Panc1 (cell line): ENCODE measurements around the gene HS6ST3.

Experiments
- POLR2AphosphoS5 ChIP-seq: IDR thresholded peaks from 2 replicates; pipeline ENCODE4 v1.6.1; 2012; ENCODE audit warnings: mild to moderate bottlenecking, low read depth, low read length, moderate library complexity
- SIN3A ChIP-seq: IDR thresholded peaks from 2 replicates; pipeline ENCODE4 v1.6.1; 2012; ENCODE audit warnings: low read depth, mild to moderate bottlenecking, low read length, moderate library complexity, borderline replicate concordance; ENCODE audit not compliant: insufficient read depth
- TCF7L2 ChIP-seq: IDR thresholded peaks from 2 replicates; pipeline ENCODE4 v1.6.1; 2011; ENCODE audit warnings: mild to moderate bottlenecking, low read depth, low read length, inconsistent platforms
- TF ChIP-seq, protein P1 (sequence below): fragments of 450-650 bp; IDR thresholded peaks from 2 replicates; pipeline ENCODE4 v1.5.1; 2017; ENCODE audit warnings: mild to moderate bottlenecking
- TF ChIP-seq, protein P2 (sequence below), 2 experiments: IDR thresholded peaks; 2 replicates each; pipeline ENCODE4 v1.6.1; 2011 to 2012; ENCODE audit warnings: low read depth in 2 of 2, control low read depth in 1 of 2, low read length in 1 of 2, mild to moderate bottlenecking in 1 of 2, moderate library complexity in 1 of 2; ENCODE audit not compliant: insufficient read depth in 1 of 2

DNA sequence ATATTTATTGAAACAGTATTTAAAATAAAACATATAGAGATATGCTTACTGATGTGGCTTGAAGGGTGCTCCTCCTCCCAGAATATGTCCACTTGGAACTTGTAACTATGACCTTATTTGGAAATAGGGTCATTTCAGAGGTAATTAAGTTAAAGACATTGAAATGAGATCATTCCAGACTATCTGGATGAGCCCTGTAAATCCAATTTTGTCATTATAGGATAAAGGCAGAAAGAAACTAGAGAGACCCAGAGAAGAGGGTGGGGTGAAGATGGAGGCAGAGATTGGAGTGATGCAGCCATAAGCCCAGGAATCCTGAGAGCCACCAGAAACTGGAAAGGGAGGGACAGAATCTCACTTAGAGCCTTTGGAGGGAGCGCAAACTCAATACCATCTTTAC lies 661.2 kb downstream of the HS6ST3 start:
- TF ChIP-seq, protein P1, sequence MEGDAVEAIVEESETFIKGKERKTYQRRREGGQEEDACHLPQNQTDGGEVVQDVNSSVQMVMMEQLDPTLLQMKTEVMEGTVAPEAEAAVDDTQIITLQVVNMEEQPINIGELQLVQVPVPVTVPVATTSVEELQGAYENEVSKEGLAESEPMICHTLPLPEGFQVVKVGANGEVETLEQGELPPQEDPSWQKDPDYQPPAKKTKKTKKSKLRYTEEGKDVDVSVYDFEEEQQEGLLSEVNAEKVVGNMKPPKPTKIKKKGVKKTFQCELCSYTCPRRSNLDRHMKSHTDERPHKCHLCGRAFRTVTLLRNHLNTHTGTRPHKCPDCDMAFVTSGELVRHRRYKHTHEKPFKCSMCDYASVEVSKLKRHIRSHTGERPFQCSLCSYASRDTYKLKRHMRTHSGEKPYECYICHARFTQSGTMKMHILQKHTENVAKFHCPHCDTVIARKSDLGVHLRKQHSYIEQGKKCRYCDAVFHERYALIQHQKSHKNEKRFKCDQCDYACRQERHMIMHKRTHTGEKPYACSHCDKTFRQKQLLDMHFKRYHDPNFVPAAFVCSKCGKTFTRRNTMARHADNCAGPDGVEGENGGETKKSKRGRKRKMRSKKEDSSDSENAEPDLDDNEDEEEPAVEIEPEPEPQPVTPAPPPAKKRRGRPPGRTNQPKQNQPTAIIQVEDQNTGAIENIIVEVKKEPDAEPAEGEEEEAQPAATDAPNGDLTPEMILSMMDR, result no peak
- TF ChIP-seq, protein P2, sequence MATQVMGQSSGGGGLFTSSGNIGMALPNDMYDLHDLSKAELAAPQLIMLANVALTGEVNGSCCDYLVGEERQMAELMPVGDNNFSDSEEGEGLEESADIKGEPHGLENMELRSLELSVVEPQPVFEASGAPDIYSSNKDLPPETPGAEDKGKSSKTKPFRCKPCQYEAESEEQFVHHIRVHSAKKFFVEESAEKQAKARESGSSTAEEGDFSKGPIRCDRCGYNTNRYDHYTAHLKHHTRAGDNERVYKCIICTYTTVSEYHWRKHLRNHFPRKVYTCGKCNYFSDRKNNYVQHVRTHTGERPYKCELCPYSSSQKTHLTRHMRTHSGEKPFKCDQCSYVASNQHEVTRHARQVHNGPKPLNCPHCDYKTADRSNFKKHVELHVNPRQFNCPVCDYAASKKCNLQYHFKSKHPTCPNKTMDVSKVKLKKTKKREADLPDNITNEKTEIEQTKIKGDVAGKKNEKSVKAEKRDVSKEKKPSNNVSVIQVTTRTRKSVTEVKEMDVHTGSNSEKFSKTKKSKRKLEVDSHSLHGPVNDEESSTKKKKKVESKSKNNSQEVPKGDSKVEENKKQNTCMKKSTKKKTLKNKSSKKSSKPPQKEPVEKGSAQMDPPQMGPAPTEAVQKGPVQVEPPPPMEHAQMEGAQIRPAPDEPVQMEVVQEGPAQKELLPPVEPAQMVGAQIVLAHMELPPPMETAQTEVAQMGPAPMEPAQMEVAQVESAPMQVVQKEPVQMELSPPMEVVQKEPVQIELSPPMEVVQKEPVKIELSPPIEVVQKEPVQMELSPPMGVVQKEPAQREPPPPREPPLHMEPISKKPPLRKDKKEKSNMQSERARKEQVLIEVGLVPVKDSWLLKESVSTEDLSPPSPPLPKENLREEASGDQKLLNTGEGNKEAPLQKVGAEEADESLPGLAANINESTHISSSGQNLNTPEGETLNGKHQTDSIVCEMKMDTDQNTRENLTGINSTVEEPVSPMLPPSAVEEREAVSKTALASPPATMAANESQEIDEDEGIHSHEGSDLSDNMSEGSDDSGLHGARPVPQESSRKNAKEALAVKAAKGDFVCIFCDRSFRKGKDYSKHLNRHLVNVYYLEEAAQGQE (IDR thresholded peaks at IDR 0.05; ENCODE audit: insufficient read depth in 1 of 2, low read depth in 2 of 2, low read length in 1 of 2), result no peak
- no peak for TF ChIP-seq POLR2AphosphoS5
- TF ChIP-seq TCF7L2, result no peak
- no peak for TF ChIP-seq SIN3A
